ENCODE measurements around the gene GFRA3. TPM values are rescaled to one million over a fixed set of nuclear protein-coding genes. Genes with fewer than 3 reads are reported as not detected.

Gene GFRA3
- total RNA-seq, 1 donor from 2014 or later, result 24.4 TPM

GRCh38 chr5:138271281-138271680 is 3.1 kb downstream of the GFRA3 start:
- no peak overlapping the region for H3K4me3 Mint-ChIP-seq (ENCODE audit: low read depth)
- no peak for DNase-seq (ENCODE audit: low spot score, unreplicated experiment)
- peaks cover 1% of the 10 kb centered on the region for H3K36me3 Mint-ChIP-seq (ENCODE audit: insufficient read depth)
- TF ChIP-seq CTCF (IDR thresholded peaks at IDR 0.05; ENCODE audit: unreplicated experiment), result no peak
- H3K27ac Mint-ChIP-seq, result no peak overlapping the region
- peaks cover 23% of the 10 kb centered on the region for H3K4me1 Mint-ChIP-seq (ENCODE audit: low read depth)
- no peaks in the 10 kb centered on the region for H3K9me3 Mint-ChIP-seq (ENCODE audit: low read depth)
- H3K27me3 Mint-ChIP-seq, result peaks cover 16% of the 10 kb centered on the region

- no peak for TF ChIP-seq CTCF (IDR thresholded peaks at IDR 0.05; ENCODE audit: unreplicated experiment)
- Mint-ChIP-seq H3K9me3 (ENCODE audit: low read depth) (no peaks in the 10 kb centered on the region), H3K4me3 (ENCODE audit: low read depth) (no peak overlapping the region), H3K36me3 (ENCODE audit: insufficient read depth) (peaks cover 1% of the 10 kb centered on the region), H3K27ac (no peak overlapping the region), H3K4me1 (ENCODE audit: low read depth) (no peaks in the 10 kb centered on the region), H3K27me3 (peaks cover 7% of the 10 kb centered on the region)
- DNase-seq (ENCODE audit: low spot score, unreplicated experiment), result no peak
Measured at GRCh38 chr5:138264183-138264582, 10.2 kb downstream of the GFRA3 start.

- no peak overlapping the region for H3K4me3 Mint-ChIP-seq (ENCODE audit: low read depth)
- H3K4me1 Mint-ChIP-seq (ENCODE audit: low read depth), result no peaks in the 10 kb centered on the region
- no peak overlapping the region for H3K27ac Mint-ChIP-seq
- no peaks in the 10 kb centered on the region for H3K9me3 Mint-ChIP-seq (ENCODE audit: low read depth)
- no peak for TF ChIP-seq CTCF (IDR thresholded peaks at IDR 0.05; ENCODE audit: unreplicated experiment)
- DNase-seq (ENCODE audit: low spot score, unreplicated experiment), result no peak
- peaks cover 10% of the 10 kb centered on the region for H3K27me3 Mint-ChIP-seq
- H3K36me3 Mint-ChIP-seq (ENCODE audit: insufficient read depth), result no peaks in the 10 kb centered on the region
Measured at GRCh38 chr5:138263581-138263980, 10.8 kb downstream of the GFRA3 start.

- Mint-ChIP-seq H3K36me3 (ENCODE audit: insufficient read depth) (peaks cover 2% of the 10 kb centered on the region), H3K27me3 (peaks cover 8% of the 10 kb centered on the region), H3K4me1 (ENCODE audit: low read depth) (no peaks in the 10 kb centered on the region), H3K27ac (no peak overlapping the region), H3K9me3 (ENCODE audit: low read depth) (no peaks in the 10 kb centered on the region), H3K4me3 (ENCODE audit: low read depth) (no peak overlapping the region)
- TF ChIP-seq CTCF (IDR thresholded peaks at IDR 0.05; ENCODE audit: unreplicated experiment), result no peak
- no peak for DNase-seq (ENCODE audit: low spot score, unreplicated experiment)
Measured at GRCh38 chr5:138258704-138259292, 15.6 kb downstream of the GFRA3 start.

GRCh38 chr5:138257583-138257982 is 16.8 kb downstream of the GFRA3 start:
- no peak for DNase-seq (ENCODE audit: low spot score, unreplicated experiment)
- no peak overlapping the region for H3K4me3 Mint-ChIP-seq (ENCODE audit: low read depth)
- no peaks in the 10 kb centered on the region for H3K9me3 Mint-ChIP-seq (ENCODE audit: low read depth)
- H3K4me1 Mint-ChIP-seq (ENCODE audit: low read depth), result no peaks in the 10 kb centered on the region
- H3K27ac Mint-ChIP-seq, result no peak overlapping the region
- TF ChIP-seq CTCF (IDR thresholded peaks at IDR 0.05; ENCODE audit: unreplicated experiment), result no peak
- H3K36me3 Mint-ChIP-seq (ENCODE audit: insufficient read depth), result peaks cover 2% of the 10 kb centered on the region
- H3K27me3 Mint-ChIP-seq, result peaks cover 8% of the 10 kb centered on the region
